ENCODE data around the gene RBMS1.

Gene RBMS1

GRCh38 chr2:160353813-160354212, 139.8 kb downstream of the RBMS1 start:
- no peak for DNase-seq

DNA sequence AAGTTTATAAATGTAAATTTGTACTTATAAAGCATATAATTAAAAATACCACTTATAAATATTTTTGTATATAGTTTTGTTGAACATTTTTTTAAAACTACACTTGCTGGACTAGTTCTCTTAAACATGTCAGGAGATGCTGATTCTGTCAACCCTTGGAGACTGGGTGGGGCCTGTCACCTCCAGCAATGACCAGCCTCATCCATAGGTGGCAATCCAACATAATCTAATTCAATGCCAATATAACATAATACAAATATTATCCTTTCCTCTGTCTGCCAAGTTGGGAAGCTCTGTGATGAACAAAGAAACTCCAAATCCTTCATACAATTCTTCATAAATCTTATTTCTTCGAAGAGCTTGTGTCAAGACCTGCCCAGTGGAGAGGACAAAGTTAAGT, 140.4 kb downstream of the RBMS1 start:
- peak; percentile 36 for DNase-seq

DNA sequence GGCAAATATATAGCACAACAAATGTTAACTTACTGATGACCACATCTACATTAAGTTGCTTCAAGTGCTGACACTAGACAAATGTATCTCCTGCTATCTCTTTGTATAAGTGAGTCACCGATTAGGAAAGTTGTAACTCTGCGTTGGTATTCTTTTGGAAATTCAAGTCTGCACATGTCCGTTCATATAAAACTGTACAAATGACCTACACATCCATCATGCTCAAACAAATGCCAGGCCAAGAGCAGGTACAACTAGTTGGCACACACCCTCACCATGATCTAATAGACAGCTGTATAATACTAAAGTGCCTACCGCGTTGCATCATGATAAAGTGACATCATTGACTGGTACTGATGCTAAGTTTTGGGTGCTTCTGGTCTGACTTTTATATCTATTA, 141.1 kb downstream of the RBMS1 start:
- DNase-seq = no peak

DNA sequence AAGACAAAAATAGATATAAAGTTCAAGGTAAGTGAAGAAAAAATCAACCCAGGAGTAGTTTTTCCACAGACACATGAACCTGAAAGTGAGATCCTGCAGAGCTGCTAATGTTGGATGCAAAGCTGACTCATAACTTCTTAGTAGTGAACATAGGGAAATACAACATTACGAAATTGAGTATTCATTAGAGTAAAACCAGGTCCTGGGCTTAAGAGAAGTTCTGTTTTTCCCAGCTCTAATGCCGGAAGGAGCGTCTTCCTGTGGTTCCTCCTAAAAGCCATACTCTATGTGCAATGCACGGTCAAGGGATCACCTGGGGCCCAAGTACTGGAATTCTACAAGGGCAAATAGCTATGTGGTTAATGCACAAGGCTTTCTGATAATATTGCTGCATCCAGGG, 141.7 kb downstream of the RBMS1 start:
- peak; percentile 33 for DNase-seq

- DNase-seq = no peak
Measured at GRCh38 chr2:160349306-160349705, 144.3 kb downstream of the RBMS1 start.

DNA sequence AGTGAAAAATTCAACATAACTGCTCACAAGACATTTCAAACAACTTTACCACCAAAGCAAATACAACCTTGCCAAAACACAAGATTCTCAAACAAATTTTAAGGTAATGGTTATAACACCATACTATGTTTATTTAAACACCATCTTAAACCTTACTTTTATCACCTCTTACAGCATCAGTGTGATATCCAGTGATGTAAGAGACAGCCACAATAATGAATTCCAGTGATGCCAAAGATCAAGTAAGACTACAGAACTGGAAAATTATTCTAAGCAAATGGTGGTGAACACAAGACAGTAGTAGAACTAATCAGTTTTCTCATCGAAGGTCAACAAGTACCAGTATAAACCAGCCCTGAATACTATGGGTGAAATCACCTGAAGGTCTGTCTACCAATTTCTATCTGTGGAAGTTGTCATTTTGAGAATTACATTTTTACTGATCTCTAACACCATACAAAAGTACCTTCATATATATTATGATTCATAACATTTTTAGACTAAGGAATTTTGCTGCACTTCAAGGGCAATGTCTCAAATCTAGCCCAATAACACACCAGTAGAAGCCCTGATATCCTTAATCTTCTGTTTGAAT, 146.2 kb downstream of the RBMS1 start:
- DNase-seq = peak; percentile 39

DNA sequence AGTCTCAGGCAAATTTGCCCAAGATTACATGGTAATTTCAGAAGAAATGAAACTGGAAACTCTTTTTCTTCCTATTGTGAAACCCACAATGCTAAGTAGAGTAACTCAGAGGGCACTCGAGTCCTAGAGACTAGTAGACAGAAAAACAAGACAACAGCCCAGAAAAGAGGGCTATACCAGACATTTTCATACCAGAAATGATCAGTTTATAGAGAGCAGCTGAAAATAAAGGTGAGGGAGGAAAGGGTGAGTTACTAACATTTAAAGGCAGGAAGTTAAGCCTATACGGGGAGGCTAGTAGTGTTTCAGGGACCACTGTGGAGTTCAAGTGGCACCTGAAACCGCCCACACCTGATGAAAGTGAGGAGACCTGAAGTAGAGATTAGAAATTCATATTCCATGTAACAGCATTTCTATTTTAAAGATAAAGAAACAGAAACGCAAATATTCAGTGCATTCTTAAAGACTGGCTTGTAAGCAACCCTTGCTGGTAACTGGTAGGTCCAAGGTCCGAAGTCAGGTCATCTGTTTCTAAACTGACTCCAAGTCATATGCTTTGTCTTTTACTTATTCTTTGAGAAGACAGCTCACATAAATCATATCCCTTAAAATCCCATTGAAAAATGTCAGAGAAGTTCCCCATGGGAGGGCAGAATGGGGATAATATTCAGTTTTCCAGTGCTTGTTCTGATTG, 148.4 kb downstream of the RBMS1 start:
- peak; percentile 44 for DNase-seq

DNA sequence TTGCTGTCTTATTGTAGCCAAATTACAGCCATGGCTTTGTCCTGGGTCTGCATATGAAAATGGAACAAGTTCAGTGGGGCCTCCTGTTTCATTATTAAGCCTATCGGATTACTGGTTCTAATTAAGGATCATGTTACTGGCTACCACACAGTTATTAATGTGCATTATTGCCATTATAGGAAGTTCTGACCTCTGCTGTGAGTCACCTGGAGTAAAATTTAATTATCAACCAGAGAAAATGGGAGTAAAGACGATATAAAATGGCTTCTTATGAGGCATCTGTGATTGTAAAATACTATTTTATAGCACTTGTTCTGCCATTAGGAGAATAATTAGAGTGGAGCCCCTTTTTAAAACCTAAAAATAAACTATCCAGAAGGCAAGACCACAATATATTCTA, 150.2 kb downstream of the RBMS1 start:
- DNase-seq = no peak

DNA sequence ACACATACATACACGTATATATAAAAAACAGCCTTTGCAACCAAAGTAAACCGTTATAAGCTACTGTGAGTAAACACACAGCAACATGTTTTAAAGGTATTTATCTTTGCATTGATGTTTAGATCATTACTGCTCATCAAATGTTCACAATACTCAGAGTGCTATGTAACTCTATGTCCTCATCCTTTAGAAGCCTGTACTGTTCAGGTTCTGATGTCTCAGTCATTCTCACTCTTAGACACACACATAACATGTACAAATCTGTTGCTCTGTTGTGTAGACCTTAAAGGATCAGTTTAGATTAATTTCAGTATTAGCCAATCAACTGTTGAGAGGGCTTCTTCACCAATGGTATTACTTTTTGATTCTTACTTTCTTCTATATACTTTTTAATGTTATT, 153.9 kb downstream of the RBMS1 start:
- DNase-seq = no peak

GRCh38 chr2:160338901-160339685, 154.5 kb downstream of the RBMS1 start:
- no peak for DNase-seq

- DNase-seq = no peak
Measured at GRCh38 chr2:160337728-160338127, 155.9 kb downstream of the RBMS1 start.

GRCh38 chr2:160336635-160337034, 157.0 kb downstream of the RBMS1 start:
- no peak for DNase-seq

DNA sequence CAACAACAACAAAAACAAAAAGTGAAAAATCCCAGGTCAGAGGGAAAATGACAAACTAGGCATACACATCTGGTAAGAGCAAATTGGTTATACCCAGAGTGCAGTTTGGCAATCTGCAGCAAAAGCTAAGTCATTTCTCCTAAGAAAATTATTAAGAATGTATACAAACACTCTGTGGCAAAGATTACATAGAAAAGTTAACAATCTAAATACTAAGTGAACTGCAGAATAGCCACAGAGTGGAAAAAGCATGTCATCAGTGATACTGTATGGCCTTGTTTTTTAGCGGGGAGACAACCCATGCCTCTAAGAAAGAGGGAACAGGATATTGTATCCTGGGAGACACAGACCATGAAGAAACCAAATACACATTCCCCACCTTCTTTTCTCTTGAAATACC, 157.5 kb downstream of the RBMS1 start:
- peak; percentile 32 for DNase-seq

GRCh38 chr2:160335441-160335840, 158.2 kb downstream of the RBMS1 start:
- no peak for DNase-seq

GRCh38 chr2:160334028-160334741, 159.4 kb downstream of the RBMS1 start:
- peak; percentile 70 for DNase-seq

DNA sequence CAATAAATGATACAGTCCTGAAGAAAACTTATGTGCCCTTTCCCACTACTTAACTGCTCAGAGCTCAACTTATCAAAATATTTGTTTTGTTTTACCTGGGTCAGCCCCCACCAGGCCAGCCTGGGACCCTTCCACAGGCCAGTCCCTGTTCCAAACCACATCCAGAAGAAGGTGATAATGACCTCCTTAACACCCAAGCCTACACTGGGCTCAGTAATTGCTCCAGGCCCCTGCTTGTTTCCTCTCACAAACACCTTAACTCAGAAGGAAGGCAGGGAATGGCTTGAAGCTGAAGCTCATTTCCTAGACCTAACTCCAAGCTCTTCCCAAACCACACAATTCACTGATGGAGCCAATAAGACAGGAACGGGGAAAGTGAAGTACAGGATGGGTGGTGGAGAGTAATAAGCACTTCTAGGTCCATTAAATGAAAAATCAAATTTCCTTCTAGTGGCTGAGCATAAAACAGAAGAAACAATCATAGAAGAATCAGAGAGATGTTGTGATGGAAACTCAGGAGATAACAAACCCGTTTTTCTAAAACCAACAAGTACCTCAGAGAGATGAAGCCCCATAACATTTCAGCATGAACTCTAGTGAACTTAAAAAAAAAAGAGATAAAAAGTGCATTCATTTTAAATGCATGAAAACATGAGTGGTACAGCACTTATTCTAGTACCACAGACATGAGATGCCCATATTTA, 160.1 kb downstream of the RBMS1 start:
- DNase-seq = no peak

DNA sequence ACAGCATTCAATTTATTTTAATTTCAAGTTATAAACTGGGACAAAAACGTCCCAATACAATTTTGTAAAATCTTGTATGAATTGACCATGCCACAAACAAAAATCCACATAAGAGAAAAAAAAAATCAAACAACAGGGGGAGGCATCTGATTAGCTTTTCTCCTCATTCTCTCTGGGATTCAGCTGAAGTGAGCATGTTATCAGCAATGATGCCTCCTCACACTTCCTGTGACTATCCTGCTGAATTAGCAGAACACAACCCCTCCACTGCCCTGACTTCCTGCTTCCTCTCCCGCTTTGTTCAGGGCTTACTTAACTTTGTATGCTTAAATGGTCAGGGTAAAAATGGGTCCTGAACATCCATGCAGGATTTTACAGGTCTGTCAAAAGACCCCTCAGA, 161.3 kb downstream of the RBMS1 start:
- peak; percentile 61 for DNase-seq

- DNase-seq = peak; percentile 33
Measured at GRCh38 chr2:160331258-160332025, 162.2 kb downstream of the RBMS1 start.

GRCh38 chr2:160328811-160329527, 164.6 kb downstream of the RBMS1 start:
- DNase-seq = peak; percentile 41

GRCh38 chr2:160326786-160327185, 166.8 kb downstream of the RBMS1 start:
- DNase-seq = no peak

DNA sequence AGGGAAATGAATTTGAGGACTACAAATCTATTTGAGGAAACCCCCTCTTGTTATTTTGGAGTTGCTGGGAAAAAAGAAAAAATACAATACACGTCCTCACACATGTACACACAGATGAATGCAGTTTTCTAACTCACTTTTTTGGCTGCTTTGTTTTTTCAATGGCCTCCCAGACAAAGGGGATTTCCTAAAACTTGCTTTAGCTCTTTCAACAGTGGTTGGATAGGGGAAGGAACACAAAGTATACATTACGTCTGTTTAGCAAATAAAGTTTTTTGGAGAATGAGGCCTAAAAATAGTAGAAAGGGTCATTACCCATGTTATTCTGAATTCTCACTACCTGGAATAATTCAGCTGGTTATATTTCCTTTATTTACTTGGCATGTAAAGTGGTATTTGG, 168.2 kb downstream of the RBMS1 start:
- DNase-seq = no peak
